K562 (cell line): ENCODE measurements around the gene ZSCAN22. TPM values are rescaled to one million over a fixed set of nuclear protein-coding genes. Genes with fewer than 3 reads are reported as not detected.
A peak's percentile ranks its signal among the peaks of the same experiment; 100 is the strongest.

Source experiments
- HDAC2 ChIP-seq: fragments of 450-650 bp; IDR thresholded peaks from 2 replicates; pipeline ENCODE4 v1.6.1; 2016; ENCODE audit warnings: mild to moderate bottlenecking
- HDAC3 ChIP-seq: fragments of 450-650 bp; IDR thresholded peaks from 2 replicates; pipeline ENCODE4 v1.6.1; 2018; ENCODE audit warnings: borderline replicate concordance, mild to moderate bottlenecking, moderate library complexity; ENCODE audit not compliant: partially characterized antibody
- KAT2B ChIP-seq: IDR thresholded peaks from one replicate; pipeline ENCODE4 v1.6.1; 2012; ENCODE audit warnings: low read depth, mild to moderate bottlenecking, control low read depth, inconsistent platforms, low read length, moderate library complexity
- KDM5B ChIP-seq: fragments of 200-600 bp; sonication (generic); IDR thresholded peaks from 2 replicates; pipeline ENCODE4 v1.6.1; 2012; ENCODE audit warnings: low read depth, mild to moderate bottlenecking, moderate library complexity, low read length, control low read depth, inconsistent platforms; ENCODE audit not compliant: insufficient replicate concordance
- NFXL1 ChIP-seq: fragments of 450-650 bp; formaldehyde crosslinking; IDR thresholded peaks from 2 replicates; pipeline ENCODE4 v1.4.0; 2021; ENCODE audit warnings: mild to moderate bottlenecking
- SFPQ ChIP-seq: fragments of 200-400 bp; formaldehyde crosslinking; IDR thresholded peaks from 2 replicates; pipeline ENCODE4 v1.6.1; 2017; ENCODE audit warnings: mild to moderate bottlenecking, low read depth, low read length, moderate library complexity
- SMAD1 ChIP-seq: fragments of 150-350 bp; IDR thresholded peaks from 2 replicates; pipeline ENCODE4 v1.6.1; 2014; ENCODE audit warnings: low read length, low read depth; ENCODE audit not compliant: partially characterized antibody
- SMARCC2 ChIP-seq: fragments of 450-650 bp; IDR thresholded peaks from 2 replicates; pipeline ENCODE4 v1.6.1; 2017; ENCODE audit warnings: antibody characterized with exemption, moderate library complexity, mild to moderate bottlenecking, low read depth
- ZNF133 ChIP-seq: fragments of 250-450 bp; sonication (Bioruptor Pico); IDR thresholded peaks from 2 replicates; pipeline ENCODE4 v1.4.0; 2020; ENCODE audit warnings: mild to moderate bottlenecking
- ZNF324 ChIP-seq: fragments of 250-450 bp; sonication (Bioruptor Pico); IDR thresholded peaks from 2 replicates; pipeline ENCODE4 v1.4.0; 2020; ENCODE audit warnings: mild to moderate bottlenecking
- ZNF695 ChIP-seq: fragments of 450-650 bp; formaldehyde crosslinking; IDR thresholded peaks from 2 replicates; pipeline ENCODE4 v1.4.0; 2020; ENCODE audit warnings: mild to moderate bottlenecking, moderate library complexity
- ZZZ3 ChIP-seq: fragments of 450-650 bp; IDR thresholded peaks from 2 replicates; pipeline ENCODE4 v1.6.1; 2016; ENCODE audit warnings: antibody characterized with exemption, mild to moderate bottlenecking, moderate library complexity
- polyA plus RNA-seq, 8 experiments: library from polyadenylated mRNA; depleted of rRNA in 4 of 8; stranded (reverse) in 5 of 8; unstranded in 3 of 8; fragments of >200 nt; fragmentation: Nextera tagmentation in 2 of 8; fragmentation: Illumina TruSeq in 1 of 8; extraction: Ambion mirVana in 2 of 8; extraction: Trizol in 1 of 8; gene quantifications; 2 replicates each; pipeline versions ENCODE4 v1.2.1 to v1.2.3, GENCODE V29; 2011 to 2014; ENCODE audit warnings: inconsistent platforms in 1 of 8, missing spikeins in 1 of 8
- total RNA-seq, 7 experiments: library from RNA; depleted of rRNA in 6 of 7; stranded (reverse); fragments of >200 nt in 6 of 7; fragmentation: Illumina TruSeq in 2 of 7; extraction: Trizol in 2 of 7; gene quantifications; 2 replicates each; pipeline versions ENCODE4 v1.2.1 to v1.2.3, GENCODE V29; 2011 to 2021; ENCODE audit warnings: low replicate concordance in 1 of 7
- TF ChIP-seq, protein P1 (sequence below): fragments of 250-450 bp; sonication (Bioruptor Pico); IDR thresholded peaks from 2 replicates; pipeline ENCODE4 v1.9.0; 2021; ENCODE audit warnings: mild to moderate bottlenecking
- TF ChIP-seq, protein P2 (sequence below), 2 experiments: fragments of 150-350 bp in 1 of 2; IDR thresholded peaks; 2 replicates each; pipeline ENCODE4 v1.6.1; 2012 to 2016; ENCODE audit warnings: low read depth in 2 of 2, low read length in 2 of 2, mild to moderate bottlenecking in 1 of 2, moderate library complexity in 1 of 2
- TF ChIP-seq, protein P3 (sequence below): fragments of 450-650 bp; IDR thresholded peaks from one replicate; pipeline ENCODE4 v1.6.1; 2018; ENCODE audit warnings: mild to moderate bottlenecking, moderate library complexity; ENCODE audit not compliant: partially characterized antibody
- TF ChIP-seq, protein P4 (sequence below): sonication (generic); formaldehyde crosslinking; IDR thresholded peaks from 2 replicates; pipeline ENCODE4 v1.8.0; 2022; ENCODE audit warnings: mild to moderate bottlenecking, low read depth, missing genetic modification reagents
- TF ChIP-seq, protein P5 (sequence below): IDR thresholded peaks from 2 replicates; pipeline ENCODE4 v1.6.1; 2011; ENCODE audit not compliant: insufficient read length; ENCODE audit errors: extremely low read depth

The ZSCAN22 gene
- total and polyA plus RNA-seq, 9 of the 15 experiments (the other 6 are each of a cell fraction or from before 2014, with no cell fraction given): 0.98 to 5.3 (median 3.0) TPM

- TF ChIP-seq, protein P1, sequence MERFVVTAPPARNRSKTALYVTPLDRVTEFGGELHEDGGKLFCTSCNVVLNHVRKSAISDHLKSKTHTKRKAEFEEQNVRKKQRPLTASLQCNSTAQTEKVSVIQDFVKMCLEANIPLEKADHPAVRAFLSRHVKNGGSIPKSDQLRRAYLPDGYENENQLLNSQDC (CRISPR knock-in tag): no peak
- no peak for TF ChIP-seq SMARCC2
- TF ChIP-seq, protein P2, sequence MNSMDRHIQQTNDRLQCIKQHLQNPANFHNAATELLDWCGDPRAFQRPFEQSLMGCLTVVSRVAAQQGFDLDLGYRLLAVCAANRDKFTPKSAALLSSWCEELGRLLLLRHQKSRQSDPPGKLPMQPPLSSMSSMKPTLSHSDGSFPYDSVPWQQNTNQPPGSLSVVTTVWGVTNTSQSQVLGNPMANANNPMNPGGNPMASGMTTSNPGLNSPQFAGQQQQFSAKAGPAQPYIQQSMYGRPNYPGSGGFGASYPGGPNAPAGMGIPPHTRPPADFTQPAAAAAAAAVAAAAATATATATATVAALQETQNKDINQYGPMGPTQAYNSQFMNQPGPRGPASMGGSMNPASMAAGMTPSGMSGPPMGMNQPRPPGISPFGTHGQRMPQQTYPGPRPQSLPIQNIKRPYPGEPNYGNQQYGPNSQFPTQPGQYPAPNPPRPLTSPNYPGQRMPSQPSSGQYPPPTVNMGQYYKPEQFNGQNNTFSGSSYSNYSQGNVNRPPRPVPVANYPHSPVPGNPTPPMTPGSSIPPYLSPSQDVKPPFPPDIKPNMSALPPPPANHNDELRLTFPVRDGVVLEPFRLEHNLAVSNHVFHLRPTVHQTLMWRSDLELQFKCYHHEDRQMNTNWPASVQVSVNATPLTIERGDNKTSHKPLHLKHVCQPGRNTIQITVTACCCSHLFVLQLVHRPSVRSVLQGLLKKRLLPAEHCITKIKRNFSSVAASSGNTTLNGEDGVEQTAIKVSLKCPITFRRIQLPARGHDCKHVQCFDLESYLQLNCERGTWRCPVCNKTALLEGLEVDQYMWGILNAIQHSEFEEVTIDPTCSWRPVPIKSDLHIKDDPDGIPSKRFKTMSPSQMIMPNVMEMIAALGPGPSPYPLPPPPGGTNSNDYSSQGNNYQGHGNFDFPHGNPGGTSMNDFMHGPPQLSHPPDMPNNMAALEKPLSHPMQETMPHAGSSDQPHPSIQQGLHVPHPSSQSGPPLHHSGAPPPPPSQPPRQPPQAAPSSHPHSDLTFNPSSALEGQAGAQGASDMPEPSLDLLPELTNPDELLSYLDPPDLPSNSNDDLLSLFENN (IDR thresholded peaks at IDR 0.05; ENCODE audit: low read depth in 2 of 2, low read length in 2 of 2): 0 out of 4 replicates have a peak, but pooled peaks of 1 of the 2 experiments have one; percentile 33
- no peak for TF ChIP-seq ZZZ3
- no peak for TF ChIP-seq ZNF695 (CRISPR knock-in tag)
- TF ChIP-seq SFPQ: no peak
- no peak for TF ChIP-seq SMAD1
- TF ChIP-seq, protein P3, sequence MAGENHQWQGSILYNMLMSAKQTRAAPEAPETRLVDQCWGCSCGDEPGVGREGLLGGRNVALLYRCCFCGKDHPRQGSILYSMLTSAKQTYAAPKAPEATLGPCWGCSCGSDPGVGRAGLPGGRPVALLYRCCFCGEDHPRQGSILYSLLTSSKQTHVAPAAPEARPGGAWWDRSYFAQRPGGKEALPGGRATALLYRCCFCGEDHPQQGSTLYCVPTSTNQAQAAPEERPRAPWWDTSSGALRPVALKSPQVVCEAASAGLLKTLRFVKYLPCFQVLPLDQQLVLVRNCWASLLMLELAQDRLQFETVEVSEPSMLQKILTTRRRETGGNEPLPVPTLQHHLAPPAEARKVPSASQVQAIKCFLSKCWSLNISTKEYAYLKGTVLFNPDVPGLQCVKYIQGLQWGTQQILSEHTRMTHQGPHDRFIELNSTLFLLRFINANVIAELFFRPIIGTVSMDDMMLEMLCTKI: no peak
- TF ChIP-seq, protein P4, sequence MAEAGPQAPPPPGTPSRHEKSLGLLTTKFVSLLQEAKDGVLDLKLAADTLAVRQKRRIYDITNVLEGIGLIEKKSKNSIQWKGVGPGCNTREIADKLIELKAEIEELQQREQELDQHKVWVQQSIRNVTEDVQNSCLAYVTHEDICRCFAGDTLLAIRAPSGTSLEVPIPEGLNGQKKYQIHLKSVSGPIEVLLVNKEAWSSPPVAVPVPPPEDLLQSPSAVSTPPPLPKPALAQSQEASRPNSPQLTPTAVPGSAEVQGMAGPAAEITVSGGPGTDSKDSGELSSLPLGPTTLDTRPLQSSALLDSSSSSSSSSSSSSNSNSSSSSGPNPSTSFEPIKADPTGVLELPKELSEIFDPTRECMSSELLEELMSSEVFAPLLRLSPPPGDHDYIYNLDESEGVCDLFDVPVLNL (CRISPR knock-in tag): 0 out of 2 replicates have a peak, but pooled peaks have one; percentile 56
- TF ChIP-seq HDAC3: no peak
- no peak for TF ChIP-seq NFXL1 (CRISPR knock-in tag)
- 0 out of 2 replicates have a peak, but pooled peaks have one; percentile 41 for TF ChIP-seq ZNF324 (CRISPR knock-in tag)
- peak; percentile 86; the same call in 1 of the 2 replicates for TF ChIP-seq HDAC2
- TF ChIP-seq KDM5B: peak; percentile 72
- TF ChIP-seq, protein P5, sequence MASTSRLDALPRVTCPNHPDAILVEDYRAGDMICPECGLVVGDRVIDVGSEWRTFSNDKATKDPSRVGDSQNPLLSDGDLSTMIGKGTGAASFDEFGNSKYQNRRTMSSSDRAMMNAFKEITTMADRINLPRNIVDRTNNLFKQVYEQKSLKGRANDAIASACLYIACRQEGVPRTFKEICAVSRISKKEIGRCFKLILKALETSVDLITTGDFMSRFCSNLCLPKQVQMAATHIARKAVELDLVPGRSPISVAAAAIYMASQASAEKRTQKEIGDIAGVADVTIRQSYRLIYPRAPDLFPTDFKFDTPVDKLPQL: no peak
- no peak for TF ChIP-seq ZNF133 (CRISPR knock-in tag)
- no peak for TF ChIP-seq KAT2B
Observed at GRCh38 chr19:58326914-58327726, at the start of gene ZSCAN22 (continued).
